Central memory CD8-positive, alpha-beta T cell (primary cell): ENCODE data around the gene SLC39A5.

Experiments used
- ATAC-seq: fragments of 150-1000 bp; cut with Tn5 transposase; replicated peaks from 2 replicates; pipeline ENCODE4 v1.10.0; 2022; ENCODE audit warnings: mild to moderate bottlenecking, moderate FRiP score, moderate number of reproducible peaks; ENCODE audit not compliant: poor library complexity, severe bottlenecking; ENCODE audit errors: extremely low read depth
- DNase-seq, 2 donors: peaks; one replicate each; pipeline ENCODE4 v3.0.0; 2021; ENCODE audit warnings: low spot score in 2 of 2
- H3K27ac Mint-ChIP-seq: one replicate; pipeline ENCODE4 v1.8.0; 2022; ENCODE audit warnings: low read depth, mild to moderate bottlenecking, moderate library complexity, mixed read lengths
- H3K27me3 Mint-ChIP-seq: one replicate; pipeline ENCODE4 v1.8.0; 2022; ENCODE audit warnings: mixed read lengths
- H3K36me3 Mint-ChIP-seq: one replicate; pipeline ENCODE4 v1.8.0; 2022; ENCODE audit warnings: mild to moderate bottlenecking, moderate library complexity, mixed read lengths; ENCODE audit not compliant: insufficient read depth
- H3K4me1 Mint-ChIP-seq: one replicate; pipeline ENCODE4 v1.8.0; 2022; ENCODE audit warnings: mixed read lengths
- H3K4me3 Mint-ChIP-seq: one replicate; pipeline ENCODE4 v1.8.0; 2022; ENCODE audit warnings: mild to moderate bottlenecking, moderate library complexity, mixed read lengths
- H3K9me3 Mint-ChIP-seq: one replicate; pipeline ENCODE4 v1.8.0; 2022; ENCODE audit warnings: mixed read lengths

Gene SLC39A5

GRCh38 chr12:56237552-56237951, 7.7 kb downstream of the SLC39A5 start:
- Mint-ChIP-seq H3K4me1 (peaks cover 5% of the 10 kb centered on the region), H3K4me3 (no peak overlapping the region), H3K27ac (no peak overlapping the region), H3K9me3 (no peaks in the 10 kb centered on the region), H3K36me3 (peaks cover 9% of the 10 kb centered on the region), H3K27me3 (no peaks in the 10 kb centered on the region)
- DNase-seq (no peak), ATAC-seq (no peak)

- no peak for ATAC-seq
- peak overlapping the region; percentile 65 for H3K27ac Mint-ChIP-seq
These were observed 11.8 kb downstream of the SLC39A5 start for GRCh38 chr12:56241424-56242303.

GRCh38 chr12:56242986-56243385, 13.1 kb downstream of the SLC39A5 start:
- no peaks in the 10 kb centered on the region for H3K27me3 Mint-ChIP-seq
- DNase-seq (no peak), ATAC-seq (no peak)
- no peaks in the 10 kb centered on the region for H3K9me3 Mint-ChIP-seq
- H3K4me3 Mint-ChIP-seq: no peak overlapping the region
- H3K4me1 Mint-ChIP-seq: no peaks in the 10 kb centered on the region
- H3K36me3 Mint-ChIP-seq: peaks cover 24% of the 10 kb centered on the region
- no peak overlapping the region for H3K27ac Mint-ChIP-seq

More at GRCh38 chr12:56241424-56242303, 11.8 kb downstream of the SLC39A5 start:
- no peak for DNase-seq
- Mint-ChIP-seq H3K9me3 (no peaks in the 10 kb centered on the region), H3K4me3 (no peak overlapping the region), H3K27me3 (no peaks in the 10 kb centered on the region), H3K4me1 (peaks cover 1% of the 10 kb centered on the region), H3K36me3 (peaks cover 21% of the 10 kb centered on the region)

- Mint-ChIP-seq H3K4me3 (no peak overlapping the region), H3K27ac (no peak overlapping the region), H3K36me3 (peaks cover 24% of the 10 kb centered on the region), H3K4me1 (no peaks in the 10 kb centered on the region), H3K27me3 (no peaks in the 10 kb centered on the region), H3K9me3 (no peaks in the 10 kb centered on the region)
- DNase-seq: no peak
- no peak for ATAC-seq
These were observed 13.9 kb downstream of the SLC39A5 start for GRCh38 chr12:56243731-56244181.

- Mint-ChIP-seq H3K27ac (no peak overlapping the region), H3K4me1 (no peaks in the 10 kb centered on the region), H3K27me3 (no peaks in the 10 kb centered on the region), H3K4me3 (no peak overlapping the region), H3K36me3 (peaks cover 28% of the 10 kb centered on the region), H3K9me3 (no peaks in the 10 kb centered on the region)
- no peak for DNase-seq
- ATAC-seq: no peak
These were observed 14.6 kb downstream of the SLC39A5 start for GRCh38 chr12:56244494-56244893.

- Mint-ChIP-seq H3K4me1 (no peaks in the 10 kb centered on the region), H3K36me3 (peaks cover 41% of the 10 kb centered on the region), H3K27ac (peak overlapping the region; percentile 65), H3K27me3 (no peaks in the 10 kb centered on the region), H3K4me3 (no peak overlapping the region), H3K9me3 (no peaks in the 10 kb centered on the region)
- ATAC-seq (no peak), DNase-seq (no peak)
These were observed 18.1 kb downstream of the SLC39A5 start for GRCh38 chr12:56247923-56248322.

- no peaks in the 10 kb centered on the region for H3K4me1 Mint-ChIP-seq
- H3K27ac Mint-ChIP-seq: no peak overlapping the region
- H3K27me3 Mint-ChIP-seq: no peaks in the 10 kb centered on the region
- H3K36me3 Mint-ChIP-seq: peaks cover 49% of the 10 kb centered on the region
- no peaks in the 10 kb centered on the region for H3K9me3 Mint-ChIP-seq
- ATAC-seq: no peak
- no peak for DNase-seq
- no peak overlapping the region for H3K4me3 Mint-ChIP-seq
These were observed 18.9 kb downstream of the SLC39A5 start for GRCh38 chr12:56248711-56249110.

GRCh38 chr12:56252649-56253048, 22.8 kb downstream of the SLC39A5 start:
- ATAC-seq (no peak), DNase-seq (no peak)
- Mint-ChIP-seq H3K4me3 (no peak overlapping the region), H3K4me1 (peaks cover 20% of the 10 kb centered on the region), H3K27ac (no peak overlapping the region), H3K27me3 (no peaks in the 10 kb centered on the region), H3K9me3 (no peaks in the 10 kb centered on the region), H3K36me3 (peaks cover 50% of the 10 kb centered on the region)

- Mint-ChIP-seq H3K4me1 (peaks cover 20% of the 10 kb centered on the region), H3K36me3 (peaks cover 50% of the 10 kb centered on the region), H3K4me3 (no peak overlapping the region), H3K9me3 (no peaks in the 10 kb centered on the region), H3K27ac (no peak overlapping the region), H3K27me3 (no peaks in the 10 kb centered on the region)
- ATAC-seq (no peak), DNase-seq (no peak)
These were observed 23.2 kb downstream of the SLC39A5 start for GRCh38 chr12:56253091-56253490.

GRCh38 chr12:56255671-56256070, 25.8 kb downstream of the SLC39A5 start:
- DNase-seq (no peak), ATAC-seq (no peak)
- Mint-ChIP-seq H3K27me3 (no peaks in the 10 kb centered on the region), H3K27ac (no peak overlapping the region), H3K36me3 (peaks cover 47% of the 10 kb centered on the region), H3K4me1 (peaks cover 29% of the 10 kb centered on the region), H3K4me3 (peak overlapping the region; percentile 96), H3K9me3 (no peaks in the 10 kb centered on the region)

- ATAC-seq (no peak), DNase-seq (no peak)
- peak overlapping the region; percentile 96 for H3K4me3 Mint-ChIP-seq
- H3K4me1 Mint-ChIP-seq: peaks cover 29% of the 10 kb centered on the region
- H3K27ac Mint-ChIP-seq: peak overlapping the region; percentile 76
- peaks cover 44% of the 10 kb centered on the region for H3K36me3 Mint-ChIP-seq
- no peaks in the 10 kb centered on the region for H3K27me3 Mint-ChIP-seq
- no peaks in the 10 kb centered on the region for H3K9me3 Mint-ChIP-seq
These were observed 26.6 kb downstream of the SLC39A5 start for GRCh38 chr12:56256326-56256960.

GRCh38 chr12:56257071-56257470, 27.2 kb downstream of the SLC39A5 start:
- Mint-ChIP-seq H3K36me3 (peaks cover 40% of the 10 kb centered on the region), H3K27me3 (no peaks in the 10 kb centered on the region), H3K4me1 (peaks cover 29% of the 10 kb centered on the region), H3K9me3 (no peaks in the 10 kb centered on the region), H3K27ac (peak overlapping the region; percentile 76), H3K4me3 (peak overlapping the region; percentile 96)
- ATAC-seq (no peak), DNase-seq (no peak)
